Activated CD4-positive, CD25-positive, alpha-beta regulatory T cell treated with anti-CD3 and anti-CD28 coated beads, Interleukin-2, amount 50 U/mL, for 16 hours (primary cell): ENCODE results near the gene PRKN.

Experiments
- DNase-seq: peaks from one replicate; pipeline ENCODE4 v3.0.0-alpha.2; 2020; ENCODE audit warnings: low read depth, low spot score

Gene PRKN

DNA sequence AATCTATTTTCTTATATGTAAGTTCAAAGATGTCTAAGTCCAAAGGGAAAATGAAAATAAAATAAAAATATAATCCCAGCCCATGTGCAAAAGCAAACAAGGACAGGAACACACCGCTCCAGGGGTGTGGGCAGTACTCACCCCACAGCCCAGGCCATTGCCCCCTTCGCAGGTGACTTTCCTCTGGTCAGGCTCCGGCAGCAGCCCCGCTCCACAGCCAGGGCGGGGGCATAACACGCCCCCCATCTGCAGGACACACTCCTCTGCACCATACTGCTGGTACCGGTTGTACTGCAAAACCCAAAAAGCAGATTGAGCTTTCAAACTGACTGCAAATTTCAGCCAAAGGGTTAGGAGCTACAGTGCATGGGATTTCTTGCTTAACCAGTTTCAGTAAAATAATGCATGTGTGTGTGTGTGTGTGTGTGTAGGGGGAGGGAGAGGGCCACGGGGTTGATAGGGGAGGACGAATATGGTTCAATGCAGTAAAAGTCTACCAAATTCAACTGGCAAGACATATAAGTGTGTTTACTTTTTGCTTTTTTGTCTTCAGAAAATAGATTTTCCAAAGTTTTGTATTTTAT, 1178.8 kb downstream of the PRKN start:
- DNase-seq: no peak

DNA sequence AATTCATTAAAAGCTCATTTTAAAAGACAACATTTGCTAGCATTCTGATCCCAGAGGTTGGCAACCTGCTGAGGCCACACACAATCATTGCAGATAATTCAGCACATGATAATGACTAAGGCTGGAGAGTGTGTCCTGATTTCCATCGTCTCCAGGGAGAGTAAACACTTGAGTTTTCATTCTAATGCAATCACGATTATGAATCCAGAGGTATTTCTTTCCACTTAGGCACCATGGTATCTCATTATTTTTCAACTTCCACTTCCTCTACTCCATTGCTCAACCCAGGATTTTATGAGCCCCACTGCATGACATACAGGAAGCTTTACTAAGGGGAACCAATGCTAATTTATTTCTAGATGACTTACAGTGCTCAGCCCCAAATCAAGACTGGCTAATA, 1179.9 kb downstream of the PRKN start:
- DNase-seq: no peak

DNA sequence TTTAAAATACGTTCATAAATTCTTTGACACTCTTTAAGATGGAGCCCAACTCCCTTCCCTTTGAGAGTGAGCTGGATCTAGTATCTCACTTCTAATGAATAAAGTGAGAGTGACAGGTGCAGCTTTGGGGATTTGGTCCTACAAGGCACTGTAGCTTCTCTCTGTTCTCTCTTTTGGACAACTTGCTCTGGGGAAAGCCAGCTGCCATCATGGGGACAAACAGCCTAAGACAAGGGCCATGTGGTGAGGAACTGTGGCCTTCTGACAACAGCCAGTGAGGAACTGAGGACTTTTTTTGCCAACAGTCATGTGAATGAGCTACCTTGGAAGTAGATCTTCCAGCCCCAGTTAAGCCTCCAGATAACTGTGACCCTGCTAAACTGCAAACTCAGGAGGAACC, 1180.9 kb downstream of the PRKN start:
- DNase-seq: no peak

DNA sequence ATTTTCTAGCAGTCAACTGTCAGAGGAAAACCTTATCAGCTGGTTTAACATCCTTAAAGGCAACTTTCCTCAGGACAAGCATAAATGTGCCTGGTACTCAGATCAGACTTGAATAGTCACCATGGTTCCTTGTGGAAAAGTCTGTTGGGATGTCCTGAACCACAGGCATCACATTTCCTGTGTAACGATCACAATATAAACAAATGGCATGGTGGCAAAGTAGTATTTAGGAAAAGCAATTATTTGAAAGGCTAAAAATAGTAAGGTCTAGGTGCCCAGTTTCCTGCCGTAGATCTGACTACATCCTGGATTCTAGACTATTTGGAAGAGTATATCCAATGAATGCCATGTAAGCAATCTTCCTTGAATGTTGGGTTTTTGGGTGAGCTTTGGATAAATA, 1181.8 kb downstream of the PRKN start:
- no peak for DNase-seq

DNA sequence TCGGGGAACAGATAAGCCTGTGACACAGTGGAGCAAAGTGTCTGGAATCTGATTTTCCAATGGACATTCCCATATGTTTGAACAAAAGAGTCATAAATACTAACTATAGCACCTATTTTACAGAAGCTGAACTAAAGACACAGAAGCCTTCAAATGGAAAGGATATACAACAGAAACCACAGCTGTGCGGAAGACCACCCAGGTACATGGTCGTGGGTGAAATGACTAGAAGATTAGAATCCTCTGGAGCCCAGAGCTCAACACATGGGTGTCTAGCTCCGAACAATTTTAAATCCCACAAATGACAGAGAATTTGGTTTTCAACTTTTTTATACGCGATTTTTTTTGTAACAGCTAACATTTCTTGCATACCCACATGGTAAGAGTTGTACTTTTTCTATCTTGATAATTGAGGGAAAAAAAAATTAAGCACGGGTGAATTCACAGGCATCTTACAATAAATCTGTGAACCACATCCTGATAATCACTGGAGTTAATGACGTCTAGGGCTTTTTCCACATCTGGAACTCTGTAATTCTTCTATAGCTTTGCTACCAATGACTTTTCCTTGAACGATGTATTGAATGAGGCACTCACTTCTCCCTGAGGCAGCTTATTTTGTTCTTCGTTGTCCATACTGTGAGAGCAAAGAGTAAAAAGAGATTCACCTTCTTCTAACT, 1182.6 kb downstream of the PRKN start:
- no peak for DNase-seq

DNA sequence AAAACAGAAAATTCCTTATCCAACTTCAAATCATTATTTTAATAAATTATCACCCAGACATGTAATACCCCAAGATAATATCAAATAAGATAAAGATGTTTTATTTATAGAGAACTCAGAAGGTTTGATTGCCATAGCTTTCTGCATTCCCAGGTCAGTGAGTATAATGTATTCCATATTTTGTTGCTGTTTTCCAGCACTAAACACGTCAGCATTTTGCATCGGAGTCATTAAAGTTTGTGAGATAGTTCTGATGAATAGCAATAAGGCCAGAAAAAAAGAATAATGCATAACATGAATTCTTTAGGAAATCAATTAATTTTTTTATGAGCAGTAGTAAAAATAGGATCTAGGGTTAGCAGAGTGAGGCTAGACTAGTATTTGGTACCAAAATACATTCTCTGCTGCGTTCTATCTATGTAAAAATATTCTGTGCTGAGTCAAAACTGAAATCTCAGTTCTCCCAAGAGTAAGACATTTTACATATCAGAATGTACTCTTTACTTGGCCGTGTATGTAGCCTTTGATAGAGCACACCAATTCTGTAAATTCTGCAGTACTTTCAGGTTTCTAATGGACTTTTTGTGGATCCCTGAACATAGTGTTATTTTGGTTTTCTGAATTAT, 1183.8 kb downstream of the PRKN start:
- DNase-seq: no peak

DNA sequence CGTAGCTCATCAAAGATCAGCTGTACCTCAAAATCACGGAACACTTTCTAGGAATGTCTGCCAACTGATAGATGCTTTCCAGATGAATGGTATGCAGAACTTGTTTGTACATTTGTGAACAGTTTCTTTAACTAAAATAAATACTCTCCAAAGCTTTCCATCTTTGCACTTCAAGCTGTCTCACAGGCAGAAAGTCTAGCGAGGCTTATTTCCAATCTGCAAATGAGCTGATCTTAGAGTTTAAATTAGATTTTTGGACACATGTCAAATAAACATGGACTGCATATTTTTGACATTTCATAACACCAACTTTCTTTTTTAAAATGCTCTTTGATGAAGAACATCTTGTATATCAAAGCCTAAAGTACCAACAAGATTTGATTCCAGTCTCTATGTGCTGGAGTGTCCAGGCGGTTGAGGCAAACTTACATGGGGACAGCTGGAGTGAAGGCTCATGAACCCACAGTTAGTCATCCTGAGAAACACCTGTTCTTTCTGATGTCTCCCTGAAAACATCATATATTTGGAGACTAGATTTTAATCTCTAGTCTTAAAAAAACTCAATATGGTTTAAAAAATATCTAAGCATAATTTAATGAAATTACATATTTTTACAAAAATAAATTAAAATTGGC, 1185.1 kb downstream of the PRKN start:
- DNase-seq: no peak

DNA sequence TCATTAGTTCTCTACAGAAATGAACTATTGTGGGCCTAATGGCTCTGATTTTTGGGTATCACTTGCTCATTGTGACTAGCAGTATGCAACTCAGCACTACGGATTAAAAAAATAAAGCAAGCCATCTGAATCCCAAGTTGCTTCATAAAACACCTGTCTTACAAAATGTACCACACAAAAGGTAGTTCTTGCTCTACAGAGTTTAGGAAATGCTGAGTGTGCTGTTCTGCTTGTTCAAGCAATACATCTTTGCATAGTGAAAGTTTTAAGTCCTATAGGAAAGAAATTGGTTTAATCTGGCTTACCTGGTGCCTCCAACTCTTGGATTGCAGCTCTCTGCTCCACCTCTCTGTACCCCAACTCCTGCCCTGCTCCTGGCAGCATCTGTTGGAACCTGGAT, 1187.0 kb downstream of the PRKN start:
- DNase-seq: no peak

DNA sequence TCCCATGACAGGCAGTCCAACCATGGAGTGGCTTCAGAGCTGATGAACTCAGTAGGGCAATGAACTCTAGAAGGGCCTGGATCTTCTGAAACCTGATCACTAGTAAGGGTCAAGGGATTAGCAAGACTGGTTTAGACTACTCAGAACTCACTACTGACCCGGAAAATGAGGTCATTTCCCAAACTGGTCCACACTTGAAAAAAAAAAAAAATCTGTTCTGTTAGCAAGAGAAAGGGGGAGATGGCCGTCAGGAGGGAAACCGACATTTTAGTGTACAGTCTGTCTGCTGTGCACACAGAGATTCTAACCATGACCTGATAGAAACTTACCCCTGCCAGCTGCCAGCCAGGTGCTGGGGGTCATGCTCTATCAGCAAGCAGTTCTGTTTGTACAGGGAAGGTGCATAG, 1191.3 kb downstream of the PRKN start:
- DNase-seq: no peak

DNA sequence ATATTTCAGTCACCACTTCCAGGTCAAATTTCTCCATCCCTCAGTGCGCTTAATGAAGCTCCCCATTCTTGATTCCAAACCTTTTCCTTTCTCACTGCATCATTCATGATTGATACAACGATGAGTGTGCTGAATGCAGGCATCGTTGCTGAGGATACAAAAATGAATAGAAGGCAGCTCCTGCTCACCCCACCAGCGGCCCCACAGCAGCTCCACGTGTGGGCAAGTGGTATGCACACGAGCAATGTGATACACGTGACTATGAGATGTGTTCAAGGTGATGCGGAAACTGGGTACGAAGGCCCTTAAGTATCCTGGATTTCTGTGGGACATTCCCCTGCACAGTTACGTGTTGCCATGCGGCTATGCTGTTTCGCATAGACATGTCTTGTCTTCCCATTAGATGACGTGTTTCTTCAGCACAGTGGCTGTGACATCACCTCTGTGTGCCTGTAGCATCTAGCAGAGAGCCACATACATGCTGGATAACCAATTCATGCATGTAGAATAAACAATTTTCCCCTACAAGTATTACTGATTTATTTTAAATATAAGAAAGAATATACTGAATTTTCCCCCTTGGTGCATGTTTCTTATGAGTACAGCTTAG, 1193.2 kb downstream of the PRKN start:
- DNase-seq: no peak

DNA sequence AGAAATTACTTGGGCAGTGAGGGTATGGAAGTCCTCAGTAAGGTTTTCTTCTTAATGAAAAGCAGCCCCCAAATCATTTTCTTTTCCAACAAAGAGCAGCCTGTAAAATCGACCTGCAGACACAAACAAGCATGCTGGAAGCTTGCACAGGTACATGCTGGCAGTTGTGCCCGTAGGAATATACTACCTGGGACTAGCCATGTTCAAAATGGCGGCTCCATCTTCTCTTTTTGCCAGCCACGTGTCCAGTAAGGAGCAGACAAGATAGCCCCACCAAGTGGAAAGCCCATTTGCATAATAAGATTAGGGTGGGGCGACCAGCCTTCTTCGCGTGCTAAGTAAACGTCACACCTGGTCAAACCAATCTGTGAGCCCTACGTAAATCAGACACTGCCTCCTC, 1194.3 kb downstream of the PRKN start:
- DNase-seq: no peak

DNA sequence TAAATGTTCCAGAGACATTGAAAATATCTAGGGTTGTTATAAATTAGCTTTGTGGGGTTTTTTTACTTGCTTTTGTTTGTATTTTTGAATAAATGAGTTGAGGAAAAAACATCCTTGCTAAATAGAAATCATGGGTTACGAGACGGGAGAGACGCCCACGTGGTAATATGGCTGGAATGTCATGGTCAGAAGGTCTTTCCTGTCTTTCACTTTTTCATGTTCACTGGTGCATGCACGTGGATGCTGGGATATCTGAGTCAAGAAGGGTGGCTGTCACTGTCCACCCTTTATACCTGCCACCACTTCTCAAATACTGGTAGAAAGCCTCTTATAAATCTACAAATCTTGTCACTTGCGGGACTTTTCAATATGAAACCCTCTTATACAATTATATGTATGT, 1195.0 kb downstream of the PRKN start:
- DNase-seq: no peak

DNA sequence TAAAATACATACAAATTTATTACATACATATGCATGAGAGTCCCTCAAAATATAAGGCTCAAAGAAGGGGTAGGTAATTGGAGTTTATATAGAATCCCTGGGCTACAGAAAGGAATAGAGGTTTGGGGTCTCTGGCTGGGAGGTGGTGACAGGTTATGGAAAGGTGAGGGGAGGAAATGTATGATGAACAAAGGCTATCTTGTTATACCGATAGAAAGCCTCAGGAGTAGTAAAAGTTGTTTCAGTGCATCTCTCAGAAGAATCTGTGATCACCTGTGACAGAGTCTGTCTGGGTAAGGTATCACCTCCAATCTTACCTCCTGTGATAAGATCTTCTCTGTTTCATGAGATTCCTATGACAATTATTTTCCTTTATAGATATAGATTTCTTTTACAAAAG, 1200.8 kb downstream of the PRKN start:
- DNase-seq: no peak

DNA sequence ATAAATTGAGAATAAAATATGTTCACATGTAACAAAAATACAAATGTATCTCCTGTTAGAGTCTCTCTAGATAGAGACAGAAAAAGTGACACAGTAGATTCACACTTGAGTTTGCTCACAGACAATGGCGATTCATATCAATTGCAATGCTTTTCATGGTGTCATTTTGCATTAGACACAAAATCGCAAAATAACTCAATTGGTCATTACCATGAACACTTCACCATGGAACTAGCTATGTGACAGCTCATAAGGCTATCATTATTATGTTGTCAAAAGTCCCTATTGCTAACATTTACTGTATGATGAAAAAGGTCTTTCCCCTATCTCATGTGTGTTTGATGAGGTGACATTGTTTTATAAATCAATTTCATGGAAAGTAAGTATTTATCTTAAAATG, 1204.2 kb downstream of the PRKN start:
- DNase-seq: no peak

DNA sequence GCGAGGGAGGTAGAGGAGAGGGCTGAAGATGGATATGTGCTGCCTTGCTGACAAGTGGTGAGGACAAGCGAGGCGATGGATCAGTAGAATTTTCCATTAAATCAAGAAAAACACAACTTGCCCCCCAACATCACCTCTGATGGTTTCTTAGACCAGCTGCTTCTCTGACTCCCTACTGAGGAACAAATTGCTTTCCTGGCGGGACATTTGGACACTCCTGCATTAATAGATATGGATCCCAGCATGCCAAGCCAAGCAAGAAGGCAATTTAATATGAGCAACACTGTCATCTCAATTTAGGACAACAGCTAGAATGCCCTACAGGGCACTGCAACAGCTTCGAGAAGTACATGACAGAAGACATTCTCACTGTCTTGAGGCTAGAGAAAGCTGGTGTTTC, 1205.3 kb downstream of the PRKN start:
- no peak for DNase-seq

DNA sequence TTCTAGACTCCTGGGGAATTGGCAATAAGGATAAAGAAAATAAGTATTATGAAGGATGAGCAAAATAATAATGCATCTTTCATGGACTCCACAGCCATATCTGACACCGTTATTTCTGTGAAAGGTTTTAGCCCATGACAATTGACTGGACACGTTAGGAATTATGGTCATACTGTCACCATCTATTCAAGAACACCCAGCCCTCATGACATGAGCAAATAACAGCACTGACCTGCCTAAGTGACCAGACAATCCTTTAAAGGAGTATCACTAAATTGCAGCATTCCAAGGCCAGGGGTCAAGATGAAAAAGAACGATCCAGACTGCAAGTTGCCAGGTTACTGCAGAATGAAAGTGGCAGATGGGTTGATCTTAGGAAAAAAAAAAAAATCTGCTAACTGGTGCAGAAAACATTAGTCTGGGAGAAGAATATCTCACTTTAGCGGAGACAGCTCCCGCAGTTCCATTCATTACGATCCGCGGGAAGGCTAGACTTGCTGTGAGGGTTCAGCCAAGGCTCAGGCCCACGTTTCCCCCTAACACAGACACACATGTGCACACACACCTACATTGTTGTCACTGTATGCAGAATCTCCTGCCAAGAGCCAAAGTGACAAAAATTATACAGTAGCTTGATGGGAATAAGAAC, 1216.0 kb downstream of the PRKN start:
- DNase-seq: no peak

DNA sequence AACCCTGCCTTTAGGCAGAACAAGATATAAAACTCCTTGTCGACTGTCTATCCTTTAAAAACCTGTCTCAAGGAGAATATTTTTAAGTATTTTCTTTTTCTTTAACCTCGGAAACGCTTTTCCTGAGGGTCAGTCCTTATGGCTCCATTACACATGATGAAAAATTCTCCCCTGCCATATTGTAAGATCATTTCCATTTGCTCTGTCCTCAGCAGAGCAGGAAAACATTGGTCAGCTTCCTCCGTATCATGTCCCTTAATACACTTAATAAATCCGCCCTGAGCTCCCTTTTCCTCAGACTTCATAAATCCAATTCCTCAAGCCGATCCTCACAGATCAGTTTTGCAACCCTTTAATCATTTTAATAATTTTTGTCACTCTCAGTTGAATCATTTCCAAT, 1219.2 kb downstream of the PRKN start:
- DNase-seq: no peak

DNA sequence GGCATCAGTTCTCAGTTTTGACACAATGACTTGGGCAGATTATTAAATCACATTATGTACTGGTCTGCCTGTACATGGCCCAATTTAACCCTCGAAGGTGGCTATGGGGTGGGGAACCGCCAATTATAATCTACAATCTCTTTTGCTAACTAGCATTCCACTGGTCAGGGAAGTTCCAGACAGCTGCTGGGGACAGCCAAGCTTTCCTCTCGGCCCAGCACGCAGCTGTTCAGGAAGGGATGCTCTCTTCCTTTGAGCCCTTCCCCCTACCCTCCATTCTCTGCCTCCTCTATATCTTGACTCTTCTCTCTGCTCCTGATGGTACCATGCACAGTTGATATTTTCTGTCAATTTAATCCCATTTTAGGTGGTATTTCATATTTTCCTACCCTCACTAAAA, 1220.2 kb downstream of the PRKN start:
- DNase-seq: no peak

DNA sequence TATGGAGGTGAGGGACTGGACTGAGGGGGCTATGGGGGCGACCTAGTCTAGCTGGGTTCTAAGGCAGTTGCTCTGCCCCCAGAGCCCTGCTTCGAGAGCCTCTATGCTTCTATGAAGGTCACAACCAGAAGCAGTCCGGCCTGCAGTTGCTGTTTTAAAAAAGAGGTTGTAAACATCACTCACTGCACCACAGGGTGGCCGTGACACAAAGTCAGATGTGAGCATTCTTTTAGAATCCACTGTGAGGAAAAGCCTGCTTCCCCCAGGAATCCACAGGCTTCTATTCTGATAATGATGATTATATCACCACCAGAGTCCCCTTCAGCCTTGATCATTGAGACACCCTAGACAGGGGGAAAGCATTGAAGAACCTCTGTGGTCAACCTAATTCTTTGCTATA, 1224.0 kb downstream of the PRKN start:
- no peak for DNase-seq

DNA sequence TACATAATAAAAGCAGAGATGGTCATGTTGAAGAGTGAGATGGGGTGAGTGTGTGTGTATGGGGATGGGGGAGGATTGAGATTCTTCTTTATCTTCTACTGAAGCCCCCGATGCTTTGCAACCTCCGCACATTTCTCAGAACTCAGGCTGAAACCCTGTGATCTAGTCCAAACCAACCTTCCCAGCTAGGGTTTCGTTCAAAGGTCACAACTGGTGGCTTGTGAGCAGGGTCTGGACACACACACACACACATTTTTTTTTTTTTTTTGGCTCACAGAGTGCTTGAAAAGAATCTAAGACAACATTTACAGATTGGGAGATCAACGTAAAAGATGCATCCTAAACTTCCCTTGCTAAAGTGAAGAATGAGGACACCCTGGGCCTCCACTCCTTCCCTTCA, 1228.7 kb downstream of the PRKN start:
- no peak for DNase-seq

DNA sequence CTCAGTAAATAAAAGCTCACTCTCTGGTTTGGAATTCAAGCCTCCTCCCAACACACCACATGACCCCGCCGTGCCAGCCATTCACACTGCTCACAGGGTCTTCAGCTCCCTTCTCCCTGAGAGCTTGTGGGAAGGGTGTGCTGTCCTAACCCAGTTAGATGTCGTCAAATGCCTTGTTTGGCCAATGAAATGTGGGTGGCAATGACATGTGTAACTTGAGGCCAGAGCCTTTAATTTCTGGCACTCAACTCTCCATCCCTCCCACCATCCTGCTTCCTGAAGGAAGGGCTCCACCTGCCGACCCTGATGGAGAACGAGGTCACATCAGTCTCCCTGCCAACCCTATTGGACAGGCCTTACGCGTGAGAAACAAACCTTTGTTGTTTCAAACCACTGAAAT, 1229.2 kb downstream of the PRKN start:
- no peak for DNase-seq

DNA sequence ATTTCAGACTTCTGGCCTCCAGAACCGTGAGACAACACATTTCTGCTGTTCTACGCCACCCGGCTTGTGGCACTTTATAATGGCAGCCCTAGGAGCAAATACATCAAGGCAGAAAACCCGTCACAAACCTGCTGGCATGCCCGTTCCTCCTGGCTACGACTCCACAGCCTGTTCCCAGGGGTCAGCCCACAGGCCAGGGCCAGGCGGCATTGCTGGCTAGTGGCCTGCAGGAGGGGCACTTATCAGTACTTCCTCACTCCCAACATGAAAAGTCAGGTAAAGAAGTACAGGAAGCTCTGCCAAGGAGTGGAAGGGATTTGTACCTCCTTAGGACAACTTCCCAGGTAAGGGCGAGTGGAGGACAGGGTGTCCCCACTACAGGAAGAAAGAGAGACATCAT, 1230.6 kb downstream of the PRKN start:
- DNase-seq: no peak
